Lower lobe of right lung (tissue), 2 donors: ENCODE measurements around the gene TOM1. TPM values are rescaled to one million over a fixed set of nuclear protein-coding genes. Genes with fewer than 3 reads are reported as not detected.

ENCODE experiments used
- ATAC-seq, 2 donors: fragments of 200-7000 bp; cut with Tn5 transposase; one replicate each; pipeline ENCODE4 v1.9.1; 2020 to 2022; ENCODE audit warnings: mild to moderate bottlenecking in 2 of 2, moderate library complexity in 2 of 2
- DNase-seq: peaks from one replicate; pipeline ENCODE4 v3.0.0-alpha.2; 2020
- H3K27ac ChIP-seq: fragments of 200-600 bp; one replicate; pipeline ENCODE4 v1.8.0; 2022
- H3K27me3 ChIP-seq: fragments of 200-600 bp; one replicate; pipeline ENCODE4 v1.8.0; 2022; ENCODE audit warnings: low read depth
- H3K36me3 ChIP-seq: fragments of 200-600 bp; one replicate; pipeline ENCODE4 v1.8.0; 2022; ENCODE audit warnings: mild to moderate bottlenecking
- H3K4me1 ChIP-seq: fragments of 200-600 bp; one replicate; pipeline ENCODE4 v1.8.0; 2022
- H3K4me3 ChIP-seq: fragments of 200-600 bp; one replicate; pipeline ENCODE4 v1.8.0; 2022; ENCODE audit warnings: mild to moderate bottlenecking
- H3K9me3 ChIP-seq: fragments of 200-600 bp; one replicate; pipeline ENCODE4 v1.8.0; 2022
- intact Hi-C: fragments of 100-400 bp; cut with DNase I; formaldehyde crosslinking; loops from one replicate; pipeline ENCODE4 v1.11.0; 2022
- total RNA-seq: library from RNA; stranded (reverse); fragmentation: NEBNext Ultra II Directional; extraction: Animal tissue kit (Norgen Biotek cat#: 25700); gene quantifications from one replicate; pipeline ENCODE4 v1.2.1, GENCODE V29; 2021
- TF ChIP-seq, protein P1 (sequence below): fragments of 200-600 bp; IDR thresholded peaks from one replicate; pipeline ENCODE4 v1.8.0; 2022; ENCODE audit warnings: antibody characterized with exemption, mild to moderate bottlenecking
- donor health status: DM: no; HTN: yes; CAD: no; lungs with severe emphysema.

TOM1 gene
- total RNA-seq, 1 donor from 2014 or later = 70.3 TPM

DNA sequence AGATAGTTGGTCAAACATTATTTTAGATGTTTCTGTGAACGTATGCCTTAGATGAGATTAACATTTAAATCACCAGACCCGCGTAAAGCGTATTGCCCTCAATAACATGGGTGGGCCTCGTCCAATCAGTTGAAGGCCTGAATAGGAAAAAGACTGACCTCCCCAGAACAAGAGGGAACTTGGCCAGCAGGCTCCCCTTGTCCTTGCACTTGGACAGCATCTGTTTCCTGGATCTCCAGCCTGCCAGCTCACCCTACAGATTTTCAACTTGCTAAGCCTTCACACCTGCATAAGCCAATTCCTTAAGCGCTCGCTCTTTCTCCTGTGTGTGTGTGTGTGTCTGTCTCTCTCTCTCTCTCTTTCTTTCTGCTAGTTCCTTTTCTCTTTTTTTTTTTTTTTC is 8.2 kb downstream of the TOM1 start:
- H3K36me3 ChIP-seq = peaks cover 7% of the 10 kb centered on the region
- no peak for ATAC-seq
- no peak for DNase-seq
- no peaks in the 10 kb centered on the region for H3K27me3 ChIP-seq
- no peak overlapping the region for H3K4me3 ChIP-seq
- H3K9me3 ChIP-seq = no peaks in the 10 kb centered on the region
- no peak overlapping the region for H3K27ac ChIP-seq
- H3K4me1 ChIP-seq = peaks cover 54% of the 10 kb centered on the region
- TF ChIP-seq, protein P1, sequence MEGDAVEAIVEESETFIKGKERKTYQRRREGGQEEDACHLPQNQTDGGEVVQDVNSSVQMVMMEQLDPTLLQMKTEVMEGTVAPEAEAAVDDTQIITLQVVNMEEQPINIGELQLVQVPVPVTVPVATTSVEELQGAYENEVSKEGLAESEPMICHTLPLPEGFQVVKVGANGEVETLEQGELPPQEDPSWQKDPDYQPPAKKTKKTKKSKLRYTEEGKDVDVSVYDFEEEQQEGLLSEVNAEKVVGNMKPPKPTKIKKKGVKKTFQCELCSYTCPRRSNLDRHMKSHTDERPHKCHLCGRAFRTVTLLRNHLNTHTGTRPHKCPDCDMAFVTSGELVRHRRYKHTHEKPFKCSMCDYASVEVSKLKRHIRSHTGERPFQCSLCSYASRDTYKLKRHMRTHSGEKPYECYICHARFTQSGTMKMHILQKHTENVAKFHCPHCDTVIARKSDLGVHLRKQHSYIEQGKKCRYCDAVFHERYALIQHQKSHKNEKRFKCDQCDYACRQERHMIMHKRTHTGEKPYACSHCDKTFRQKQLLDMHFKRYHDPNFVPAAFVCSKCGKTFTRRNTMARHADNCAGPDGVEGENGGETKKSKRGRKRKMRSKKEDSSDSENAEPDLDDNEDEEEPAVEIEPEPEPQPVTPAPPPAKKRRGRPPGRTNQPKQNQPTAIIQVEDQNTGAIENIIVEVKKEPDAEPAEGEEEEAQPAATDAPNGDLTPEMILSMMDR = no peak
- intact Hi-C loops = no loop called here

DNA sequence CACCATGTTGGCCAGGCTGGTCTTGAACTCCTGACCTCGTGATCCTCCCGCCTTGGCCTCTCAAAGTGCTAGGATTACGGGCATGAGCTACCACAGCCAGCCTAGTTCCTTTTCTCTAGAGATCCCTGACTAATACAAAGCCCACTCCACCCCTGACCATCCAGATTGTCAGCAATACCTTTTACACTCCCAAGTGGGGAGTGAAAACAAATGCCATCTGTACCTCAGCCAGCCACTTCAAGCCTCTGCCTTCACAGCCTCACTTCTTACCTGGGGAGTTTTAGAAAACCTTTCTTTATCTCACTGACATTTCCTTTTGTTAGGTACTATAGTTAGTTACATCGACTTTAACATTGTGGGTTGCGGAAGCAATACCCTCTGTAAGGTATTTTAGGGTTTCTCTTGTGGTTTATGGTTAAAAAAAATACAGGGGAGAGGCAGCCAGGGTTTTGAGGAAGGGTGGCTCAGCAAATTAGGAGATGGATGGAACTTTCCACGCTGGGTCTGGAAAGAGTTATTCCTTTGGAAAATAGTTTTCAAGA is 8.9 kb downstream of the TOM1 start:
- H3K27me3 ChIP-seq = no peaks in the 10 kb centered on the region
- intact Hi-C loops = no loop called here
- no peak overlapping the region for H3K27ac ChIP-seq
- H3K9me3 ChIP-seq = no peaks in the 10 kb centered on the region
- DNase-seq (no peak), ATAC-seq (no peak)
- TF ChIP-seq, protein P1 = no peak
- peaks cover 56% of the 10 kb centered on the region for H3K4me1 ChIP-seq
- H3K36me3 ChIP-seq = peaks cover 7% of the 10 kb centered on the region
- H3K4me3 ChIP-seq = no peak overlapping the region

DNA sequence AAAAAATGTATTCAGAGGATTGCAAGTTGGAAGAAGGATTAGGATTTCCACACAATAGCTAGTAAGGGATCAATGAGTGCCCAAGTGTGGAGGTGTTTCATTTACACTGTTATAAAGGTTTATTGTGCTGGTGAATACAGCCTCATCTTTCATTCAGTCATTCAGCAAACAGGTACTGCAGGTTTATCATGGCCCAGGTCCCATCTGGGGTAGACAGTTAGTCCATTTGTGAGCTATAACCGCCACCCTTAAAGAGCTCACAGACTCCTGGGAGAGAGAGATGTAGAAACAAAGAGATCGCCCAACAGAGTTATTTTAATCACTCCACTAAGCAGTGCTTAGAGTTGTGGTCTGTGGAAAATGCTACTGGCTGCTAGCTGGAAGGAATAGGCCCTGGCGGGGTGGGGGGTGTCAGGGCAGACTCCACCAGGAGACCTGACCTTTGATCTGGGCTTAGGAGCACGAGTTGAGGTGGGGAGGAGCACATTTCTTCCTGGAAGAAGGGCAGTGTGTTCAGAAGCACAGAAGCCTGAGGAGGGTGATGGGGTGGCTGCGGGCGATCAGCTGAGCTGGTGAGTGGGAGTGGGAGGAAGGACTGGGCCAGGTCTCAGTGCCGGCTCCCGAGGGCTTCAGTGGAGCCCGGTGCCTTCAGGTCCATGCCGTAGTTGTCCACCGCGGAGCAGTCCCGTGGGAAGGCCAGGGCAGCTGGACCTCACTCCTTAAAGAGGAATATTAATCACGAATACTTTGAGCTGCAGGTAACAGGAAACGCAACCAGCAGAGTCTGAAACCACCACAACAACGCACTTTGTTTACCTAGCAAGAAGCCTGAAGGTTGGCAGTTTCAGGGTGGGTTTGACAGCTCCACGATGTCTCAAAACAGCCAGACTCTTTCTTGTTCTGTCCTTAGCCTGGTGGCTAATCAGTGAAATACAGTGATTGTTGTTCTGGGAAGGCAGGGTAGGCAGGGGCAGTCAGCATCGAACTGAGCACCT is 11.2 kb downstream of the TOM1 start:
- ATAC-seq (no peak), DNase-seq (no peak)
- intact Hi-C loops = no loop called here
- Histone ChIP-seq H3K4me3 (no peak overlapping the region), H3K9me3 (no peaks in the 10 kb centered on the region), H3K27ac (no peak overlapping the region), H3K27me3 (no peaks in the 10 kb centered on the region), H3K36me3 (peaks cover 15% of the 10 kb centered on the region), H3K4me1 (peaks cover 71% of the 10 kb centered on the region)
- TF ChIP-seq, protein P1 = no peak

DNA sequence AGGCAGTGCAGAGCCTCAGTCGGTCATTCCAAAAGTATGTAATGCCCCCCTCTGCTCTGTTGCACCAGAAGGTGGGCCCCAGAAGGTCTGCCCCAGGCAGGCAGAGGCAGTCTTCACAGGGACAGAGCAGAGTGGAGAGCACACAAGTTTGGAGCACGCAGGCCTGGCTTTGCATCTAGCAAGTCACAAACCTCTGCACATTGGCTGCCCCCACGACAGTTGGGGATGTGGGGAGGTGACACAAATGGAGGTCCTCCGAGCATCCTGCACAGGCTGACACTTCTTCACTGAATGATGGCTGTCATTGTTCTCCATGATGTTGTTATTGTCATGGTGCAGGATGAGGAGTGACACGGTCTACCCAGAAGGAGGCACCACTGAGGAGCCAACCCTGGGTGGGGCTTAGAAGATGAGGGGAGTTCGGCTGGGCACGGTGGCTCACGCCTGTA is 11.9 kb downstream of the TOM1 start:
- no peak overlapping the region for H3K27ac ChIP-seq
- no peaks in the 10 kb centered on the region for H3K27me3 ChIP-seq
- intact Hi-C loops = no loop called here
- H3K4me1 ChIP-seq = peaks cover 68% of the 10 kb centered on the region
- peaks cover 22% of the 10 kb centered on the region for H3K36me3 ChIP-seq
- no peak overlapping the region for H3K4me3 ChIP-seq
- ATAC-seq (no peak), DNase-seq (no peak)
- H3K9me3 ChIP-seq = no peaks in the 10 kb centered on the region
- TF ChIP-seq, protein P1 = no peak

DNA sequence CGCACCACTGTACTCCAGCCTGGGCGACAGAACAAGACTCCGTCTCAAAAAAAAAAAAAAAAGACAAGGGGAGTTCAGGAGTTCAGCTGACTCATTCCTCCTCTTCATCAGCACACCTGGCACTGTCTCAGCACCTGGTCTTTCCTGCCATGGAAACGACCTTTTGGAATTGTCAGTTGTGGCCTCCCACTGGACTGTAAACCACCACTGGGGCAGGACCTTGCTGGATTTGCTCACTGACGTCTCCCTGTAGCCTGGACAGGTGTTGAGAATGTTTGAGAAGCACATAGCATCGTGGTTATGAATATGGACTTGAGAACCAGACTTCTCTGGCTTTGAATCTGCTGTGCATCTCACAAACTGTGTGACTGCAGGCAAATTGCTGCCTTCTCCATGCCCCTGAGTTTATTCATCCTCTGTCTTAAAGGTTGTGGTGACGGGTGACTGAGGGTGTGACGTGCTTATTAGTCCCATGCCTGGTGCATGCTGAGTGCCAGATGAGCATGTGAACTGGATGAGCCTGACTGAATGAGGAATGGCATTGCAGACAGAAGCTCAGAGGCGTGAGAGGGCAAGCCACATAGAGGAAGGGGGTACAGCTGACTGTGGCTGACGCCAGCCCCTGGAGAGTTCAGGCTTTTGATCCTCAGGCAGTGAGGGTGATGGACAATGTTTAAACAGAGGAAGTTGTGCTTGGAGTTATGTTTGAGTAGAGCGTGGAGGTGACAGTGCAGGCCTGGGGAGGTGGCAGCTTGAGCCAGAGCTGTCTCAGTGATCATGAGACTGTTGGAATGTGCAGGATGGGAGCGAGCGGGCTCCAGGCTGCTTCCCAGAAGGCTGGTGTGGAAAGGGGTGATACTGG is 12.7 kb downstream of the TOM1 start:
- peak in 1 of 2 donors; percentile 9 for ATAC-seq
- H3K4me3 ChIP-seq = no peak overlapping the region
- H3K9me3 ChIP-seq = no peaks in the 10 kb centered on the region
- H3K27ac ChIP-seq = no peak overlapping the region
- TF ChIP-seq, protein P1 = no peak
- no peak for DNase-seq
- peaks cover 30% of the 10 kb centered on the region for H3K36me3 ChIP-seq
- peaks cover 61% of the 10 kb centered on the region for H3K4me1 ChIP-seq
- intact Hi-C loops = no loop called here
- no peaks in the 10 kb centered on the region for H3K27me3 ChIP-seq
